AG04449 (cell line): ENCODE results near the gene ABAT.
"Not testable (repeated sequence)": the region's sequence is repeated elsewhere in the genome, so short reads cannot be mapped to it uniquely, and the experiment has no call there.

ENCODE experiments used
- CTCF ChIA-PET: fragments of 350-600 bp; formaldehyde crosslinking; extraction: SDS; loops from one replicate; lab custom pipeline; 2021; ENCODE audit warnings: antibody characterized with exemption; lab: Yijun Ruan, JAX
- POLR2A ChIA-PET: fragments of 400-600, 350-600 bp; formaldehyde crosslinking; extraction: SDS; loops from one replicate; lab custom pipeline; 2020; ENCODE audit warnings: antibody characterized with exemption, inconsistent platforms; lab: Yijun Ruan, JAX
- DNase-seq: peaks from one replicate; pipeline ENCODE4 v3.0.0-alpha.2; 2010; ENCODE audit warnings: low read depth, low spot score
- H3K4me3 ChIP-seq: 2 replicates; pipeline ENCODE4 v1.5.1; 2011; ENCODE audit warnings: low read depth, mild to moderate bottlenecking, control low read depth, low read length
- TF ChIP-seq, protein P1 (sequence below): IDR thresholded peaks from one replicate; pipeline ENCODE4 v1.5.1; 2011; ENCODE audit warnings: mild to moderate bottlenecking, moderate library complexity, low read length, control low read depth, inconsistent platforms; ENCODE audit not compliant: insufficient read depth; ENCODE audit errors: missing control alignments

Gene ABAT

DNA sequence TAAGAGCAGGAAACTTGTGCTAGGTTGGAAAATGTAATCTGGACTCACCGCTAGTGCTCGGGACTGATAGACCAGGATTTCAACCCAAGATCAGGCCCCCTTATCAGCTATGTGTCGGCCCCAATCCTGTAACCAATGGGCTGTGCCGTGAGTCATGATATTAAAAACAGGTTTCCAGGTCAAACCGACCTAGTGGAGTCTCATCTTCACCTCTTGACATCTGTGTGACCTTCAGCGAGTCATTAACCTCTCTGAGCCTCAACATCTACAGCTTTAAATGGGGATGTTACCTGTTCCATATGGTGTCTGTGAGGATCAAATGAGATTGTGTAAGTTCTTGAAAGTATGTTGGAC lies 123.7 kb downstream of the ABAT start:
- TF ChIP-seq, protein P1, sequence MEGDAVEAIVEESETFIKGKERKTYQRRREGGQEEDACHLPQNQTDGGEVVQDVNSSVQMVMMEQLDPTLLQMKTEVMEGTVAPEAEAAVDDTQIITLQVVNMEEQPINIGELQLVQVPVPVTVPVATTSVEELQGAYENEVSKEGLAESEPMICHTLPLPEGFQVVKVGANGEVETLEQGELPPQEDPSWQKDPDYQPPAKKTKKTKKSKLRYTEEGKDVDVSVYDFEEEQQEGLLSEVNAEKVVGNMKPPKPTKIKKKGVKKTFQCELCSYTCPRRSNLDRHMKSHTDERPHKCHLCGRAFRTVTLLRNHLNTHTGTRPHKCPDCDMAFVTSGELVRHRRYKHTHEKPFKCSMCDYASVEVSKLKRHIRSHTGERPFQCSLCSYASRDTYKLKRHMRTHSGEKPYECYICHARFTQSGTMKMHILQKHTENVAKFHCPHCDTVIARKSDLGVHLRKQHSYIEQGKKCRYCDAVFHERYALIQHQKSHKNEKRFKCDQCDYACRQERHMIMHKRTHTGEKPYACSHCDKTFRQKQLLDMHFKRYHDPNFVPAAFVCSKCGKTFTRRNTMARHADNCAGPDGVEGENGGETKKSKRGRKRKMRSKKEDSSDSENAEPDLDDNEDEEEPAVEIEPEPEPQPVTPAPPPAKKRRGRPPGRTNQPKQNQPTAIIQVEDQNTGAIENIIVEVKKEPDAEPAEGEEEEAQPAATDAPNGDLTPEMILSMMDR = no peak
- CTCF ChIA-PET = interaction anchor here (1.2 to 15.9 kb wide), 6 partner anchors 13 to 231 kb away, joined by 3 to 342 read pairs (median 8); no protein-coding TSS in a partner anchor
- POLR2A ChIA-PET = interaction anchor here (0.7 kb wide), 1 partner anchor 8 kb away, joined by 3 read pairs; no protein-coding TSS in a partner anchor
- no peak for DNase-seq
- peak overlapping the region; percentile 98 for H3K4me3 ChIP-seq

DNA sequence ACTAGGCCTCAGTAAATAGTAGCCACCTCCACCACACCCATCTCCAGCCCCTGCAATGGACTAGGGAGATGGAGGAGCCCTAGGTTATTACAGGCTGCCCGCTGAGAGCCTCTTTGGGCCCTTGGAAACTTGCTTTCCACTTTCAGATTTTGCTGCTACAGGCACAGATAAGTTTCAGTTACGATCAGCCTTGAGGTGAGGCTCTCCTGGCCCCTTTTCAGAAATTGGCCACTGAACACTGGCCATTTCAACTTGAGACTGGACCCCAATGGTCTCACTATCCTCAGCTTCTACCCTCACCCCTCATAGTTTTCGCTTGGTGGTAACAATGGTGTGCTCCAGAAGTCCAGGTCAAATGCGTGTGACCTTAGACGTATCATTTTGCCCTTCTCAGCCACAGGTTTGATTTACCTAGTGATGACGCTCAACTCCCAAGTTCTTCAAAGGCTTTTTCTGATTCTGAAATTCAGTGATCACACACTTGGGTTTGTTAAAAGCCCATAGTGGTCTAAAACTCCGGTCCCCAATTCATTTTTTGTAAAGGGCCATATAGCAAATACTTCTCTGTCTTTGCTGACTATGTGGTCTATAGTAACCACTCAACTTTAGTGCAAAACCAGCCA lies 124.2 kb downstream of the ABAT start:
- TF ChIP-seq, protein P1 = no peak
- peak overlapping the region; percentile 98 for H3K4me3 ChIP-seq
- POLR2A ChIA-PET = interaction anchor here (0.7 kb wide), 1 partner anchor 8 kb away, joined by 3 read pairs; no protein-coding TSS in a partner anchor
- CTCF ChIA-PET = interaction anchor here (1.7 to 15.9 kb wide), 5 partner anchors 12 to 231 kb away, joined by 5 to 342 read pairs (median 10); no protein-coding TSS in a partner anchor
- no peak for DNase-seq

GRCh38 chr16:8801701-8802100 lies 127.3 kb downstream of the ABAT start:
- no peak for DNase-seq
- TF ChIP-seq, protein P1 = no peak
- ChIA-PET POLR2A (interaction anchor here (1.2 kb wide), 1 partner anchor 27 kb away, joined by 3 read pairs; no protein-coding TSS in a partner anchor), CTCF (interaction anchor here (1.0 to 2.0 kb wide), 4 partner anchors 9 to 140 kb away, joined by 4 to 17 read pairs (median 8); no protein-coding TSS in a partner anchor)
- no peak overlapping the region for H3K4me3 ChIP-seq

DNA sequence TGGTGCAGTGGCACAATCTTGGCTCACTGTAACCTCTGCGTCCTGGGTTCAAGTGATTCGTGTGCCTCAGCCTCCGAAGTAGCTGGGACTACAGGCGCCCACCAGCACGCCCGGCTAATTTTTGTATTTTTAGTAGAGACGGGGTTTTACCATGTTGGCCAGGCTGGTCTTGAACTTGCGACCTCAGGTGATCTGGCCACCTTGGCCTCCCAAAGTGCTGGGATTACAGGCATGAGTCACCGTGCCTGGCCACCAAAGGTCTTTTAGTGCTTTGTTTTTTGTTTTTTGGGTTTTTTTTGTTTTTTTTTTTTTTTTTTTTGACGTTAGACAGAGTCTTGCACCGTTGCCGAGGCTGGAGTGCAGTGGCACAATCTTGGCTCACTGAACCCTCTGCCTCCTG lies 129.3 kb downstream of the ABAT start:
- H3K4me3 ChIP-seq, POLR2A ChIA-PET, DNase-seq: not testable (repeated sequence)
- CTCF ChIA-PET = interaction anchor here (0.7 to 1.2 kb wide), 2 partner anchors 77 to 142 kb away, joined by 3 read pairs; no protein-coding TSS in a partner anchor

GRCh38 chr16:8804313-8804712 lies 129.9 kb downstream of the ABAT start:
- ChIA-PET POLR2A (no interaction called here), CTCF (no interaction called here)
- H3K4me3 ChIP-seq = no peak overlapping the region

DNA sequence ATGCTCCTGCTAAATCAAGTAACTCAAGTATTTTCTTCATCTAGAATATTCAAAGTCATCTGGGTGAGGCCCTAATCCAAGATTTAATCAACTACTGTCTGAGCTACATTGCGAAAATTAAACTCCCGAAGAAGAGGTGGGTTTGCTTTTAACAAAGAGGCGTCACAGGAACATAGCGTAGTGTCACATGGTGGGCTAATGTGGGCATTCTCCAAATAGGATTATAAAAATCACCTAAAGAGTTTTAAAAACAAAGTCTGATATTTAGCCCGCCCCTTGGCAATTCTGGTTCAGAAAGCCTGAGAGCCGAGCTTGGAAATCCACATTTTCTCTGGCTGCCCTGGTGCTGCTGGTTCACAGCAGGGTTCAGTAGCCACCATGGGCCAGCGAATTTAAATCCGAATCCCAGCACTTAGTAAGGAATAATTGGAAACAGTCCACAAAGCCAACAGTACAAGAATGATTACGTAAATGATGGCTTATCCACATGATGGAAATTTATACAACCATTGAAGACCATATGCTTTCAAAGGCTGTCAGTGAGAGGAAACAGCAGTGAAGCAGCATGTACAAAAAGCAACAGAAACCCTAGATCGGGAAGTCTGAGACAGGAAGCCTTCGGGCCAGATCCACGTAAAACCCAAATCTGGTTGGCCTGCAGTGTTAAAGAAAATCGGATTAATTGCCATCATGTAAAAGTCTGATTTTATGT lies 132.0 kb downstream of the ABAT start:
- H3K4me3 ChIP-seq = no peak overlapping the region
- DNase-seq = no peak
- CTCF ChIA-PET = interaction anchor here (1.0 to 1.5 kb wide), 3 partner anchors 15 to 73 kb away, joined by 3 to 5 read pairs (median 3); no protein-coding TSS in a partner anchor
- POLR2A ChIA-PET = interaction anchor here (0.7 to 1.4 kb wide), 2 partner anchors 8 to 13 kb away, joined by 3 read pairs; no protein-coding TSS in a partner anchor
- TF ChIP-seq, protein P1 = no peak

More at GRCh38 chr16:8804313-8804712, 129.9 kb downstream of the ABAT start:
- TF ChIP-seq, protein P1 = no peak
- DNase-seq = no peak
